GM23248 (cell line): ENCODE results near the gene UPK3A.

Source experiments
- EZH2 ChIP-seq: fragments of 200-600 bp; sonication (generic); IDR thresholded peaks from 2 replicates; pipeline ENCODE4 v1.6.1; 2018; ENCODE audit warnings: antibody characterized with exemption, mild to moderate bottlenecking; ENCODE audit not compliant: insufficient read depth, poor library complexity, severe bottlenecking
- EZH2phosphoT487 ChIP-seq: fragments of 200-600 bp; sonication (generic); IDR thresholded peaks from 2 replicates; pipeline ENCODE4 v1.6.1; 2018; ENCODE audit warnings: antibody characterized with exemption, moderate library complexity, mild to moderate bottlenecking, low read depth; ENCODE audit not compliant: insufficient read depth

- TF ChIP-seq EZH2 (no peak), EZH2phosphoT487 (no peak)
Observed at GRCh38 chr22:45268167-45268957, 16.4 kb upstream of the UPK3A start.
